Glutamatergic neuron (in vitro differentiated cells): ENCODE results near the gene SYAP1. TPM values are rescaled to one million over a fixed set of nuclear protein-coding genes. Genes with fewer than 3 reads are reported as not detected.

Source experiments
- DNase-seq: peaks from one replicate; pipeline ENCODE4 v3.0.0; 2022
- H3K27ac Mint-ChIP-seq: one replicate; pipeline ENCODE4 v1.8.0; 2020; ENCODE audit warnings: mild to moderate bottlenecking, mixed read lengths, inconsistent platforms; ENCODE audit not compliant: unreplicated experiment
- H3K27me3 Mint-ChIP-seq: one replicate; pipeline ENCODE4 v1.8.0; 2020; ENCODE audit warnings: mild to moderate bottlenecking, moderate library complexity, mixed read lengths, inconsistent platforms; ENCODE audit not compliant: unreplicated experiment
- H3K36me3 Mint-ChIP-seq: one replicate; pipeline ENCODE4 v1.8.0; 2020; ENCODE audit warnings: mild to moderate bottlenecking, mixed read lengths, inconsistent platforms; ENCODE audit not compliant: unreplicated experiment
- H3K4me1 Mint-ChIP-seq: one replicate; pipeline ENCODE4 v1.8.0; 2020; ENCODE audit warnings: mild to moderate bottlenecking, low read depth, mixed read lengths, inconsistent platforms; ENCODE audit not compliant: unreplicated experiment
- H3K4me3 Mint-ChIP-seq: one replicate; pipeline ENCODE4 v1.8.0; 2020; ENCODE audit warnings: mild to moderate bottlenecking, mixed read lengths, inconsistent platforms; ENCODE audit not compliant: unreplicated experiment
- H3K9me3 Mint-ChIP-seq: one replicate; pipeline ENCODE4 v1.8.0; 2020; ENCODE audit warnings: mild to moderate bottlenecking, moderate library complexity, mixed read lengths, inconsistent platforms; ENCODE audit not compliant: unreplicated experiment
- CTCF ChIP-seq: fragments of 200-600 bp; sonication (generic); IDR thresholded peaks from one replicate; pipeline ENCODE4 v1.5.0; 2021; ENCODE audit not compliant: partially characterized antibody, unreplicated experiment
- total RNA-seq: library from RNA; stranded (reverse); fragmentation: NEBNext Ultra II Directional; extraction: Animal tissue kit (Norgen Biotek cat#: 25700); gene quantifications from one replicate; pipeline ENCODE4 v1.2.1, GENCODE V29; 2021; ENCODE audit not compliant: unreplicated experiment

Gene SYAP1
- total RNA-seq, 1 donor from 2014 or later: 19.0 TPM

GRCh38 chrX:16786791-16787735 is 67.7 kb downstream of the SYAP1 start:
- Mint-ChIP-seq H3K4me3 (peak overlapping the region; percentile 79), H3K36me3 (no peaks in the 10 kb centered on the region), H3K27ac (no peak overlapping the region), H3K4me1 (peaks cover 3% of the 10 kb centered on the region), H3K9me3 (peaks cover 1% of the 10 kb centered on the region), H3K27me3 (peaks cover 3% of the 10 kb centered on the region)
- no peak for TF ChIP-seq CTCF
- DNase-seq: peak; percentile 21

- Mint-ChIP-seq H3K4me3 (no peak overlapping the region), H3K27me3 (peaks cover 3% of the 10 kb centered on the region), H3K36me3 (no peaks in the 10 kb centered on the region), H3K4me1 (peaks cover 3% of the 10 kb centered on the region), H3K9me3 (peaks cover 1% of the 10 kb centered on the region), H3K27ac (no peak overlapping the region)
- TF ChIP-seq CTCF: no peak
- no peak for DNase-seq
Observed at GRCh38 chrX:16788477-16788876, 69.1 kb downstream of the SYAP1 start.

- DNase-seq: no peak
- Mint-ChIP-seq H3K27ac (no peak overlapping the region), H3K27me3 (no peaks in the 10 kb centered on the region), H3K9me3 (no peaks in the 10 kb centered on the region), H3K4me1 (no peaks in the 10 kb centered on the region), H3K4me3 (no peak overlapping the region), H3K36me3 (no peaks in the 10 kb centered on the region)
- no peak for TF ChIP-seq CTCF
Observed at GRCh38 chrX:16796298-16796697, 76.9 kb downstream of the SYAP1 start.

- H3K36me3 Mint-ChIP-seq: no peaks in the 10 kb centered on the region
- H3K9me3 Mint-ChIP-seq: no peaks in the 10 kb centered on the region
- no peaks in the 10 kb centered on the region for H3K4me1 Mint-ChIP-seq
- H3K27ac Mint-ChIP-seq: no peak overlapping the region
- no peak for DNase-seq
- TF ChIP-seq CTCF: no peak
- no peak overlapping the region for H3K4me3 Mint-ChIP-seq
- H3K27me3 Mint-ChIP-seq: no peaks in the 10 kb centered on the region
Observed at GRCh38 chrX:16797358-16797757, 77.9 kb downstream of the SYAP1 start.

- Mint-ChIP-seq H3K4me3 (no peak overlapping the region), H3K27me3 (no peaks in the 10 kb centered on the region), H3K9me3 (no peaks in the 10 kb centered on the region), H3K36me3 (no peaks in the 10 kb centered on the region), H3K27ac (no peak overlapping the region), H3K4me1 (no peaks in the 10 kb centered on the region)
- DNase-seq: no peak
- TF ChIP-seq CTCF: no peak
Observed at GRCh38 chrX:16797841-16798240, 78.4 kb downstream of the SYAP1 start.
